ENCODE data around the gene PTPRR. TPM values are rescaled to one million over a fixed set of nuclear protein-coding genes. Genes with fewer than 3 reads are reported as not detected.

The PTPRR gene
- total RNA-seq, 1 donor from 2014 or later: not detected

DNA sequence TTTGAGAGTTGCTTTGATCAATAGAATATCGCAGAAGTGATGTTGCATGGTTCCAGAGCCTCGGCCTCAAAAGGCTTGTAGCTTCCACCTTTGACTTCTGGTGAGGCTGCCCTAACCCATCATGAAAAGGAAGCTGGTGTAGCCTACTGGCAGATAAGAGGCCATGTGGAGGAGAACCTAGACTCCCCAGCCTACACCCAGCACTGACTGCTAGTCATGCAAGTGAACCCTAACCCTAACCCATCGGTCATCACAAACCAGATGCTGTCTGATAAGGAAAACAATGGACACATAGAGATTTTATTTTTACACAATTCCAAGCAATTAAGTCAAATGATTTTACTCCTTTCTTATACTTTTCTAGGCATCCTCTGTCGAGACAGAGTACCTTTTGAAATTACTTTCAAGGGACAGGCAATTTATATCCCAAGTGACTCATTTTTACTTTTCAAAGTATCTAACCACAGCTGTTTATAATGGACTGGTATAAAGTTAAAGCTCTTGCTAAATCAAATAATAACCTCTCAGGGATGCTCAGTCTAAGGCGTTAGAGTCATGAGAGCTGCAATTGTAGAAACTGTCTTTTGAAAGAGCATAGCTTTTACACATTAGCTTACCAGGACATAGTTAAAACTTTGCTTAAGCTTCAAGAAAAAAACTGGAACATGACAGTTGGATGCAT lies 300.9 kb downstream of the PTPRR start:
- H3K9me3 Mint-ChIP-seq: no peaks in the 10 kb centered on the region
- intact Hi-C loops (cut with micrococcal nuclease): no loop called here
- H3K36me3 Mint-ChIP-seq (ENCODE audit: low read depth): no peaks in the 10 kb centered on the region
- no peak overlapping the region for H3K27ac Mint-ChIP-seq
- no peak overlapping the region for H3K4me3 Mint-ChIP-seq
- no peaks in the 10 kb centered on the region for H3K4me1 Mint-ChIP-seq (ENCODE audit: low read depth)
- H3K27me3 Mint-ChIP-seq (ENCODE audit: insufficient read depth): no peaks in the 10 kb centered on the region
- DNase-seq (ENCODE audit: low spot score): no peak

DNA sequence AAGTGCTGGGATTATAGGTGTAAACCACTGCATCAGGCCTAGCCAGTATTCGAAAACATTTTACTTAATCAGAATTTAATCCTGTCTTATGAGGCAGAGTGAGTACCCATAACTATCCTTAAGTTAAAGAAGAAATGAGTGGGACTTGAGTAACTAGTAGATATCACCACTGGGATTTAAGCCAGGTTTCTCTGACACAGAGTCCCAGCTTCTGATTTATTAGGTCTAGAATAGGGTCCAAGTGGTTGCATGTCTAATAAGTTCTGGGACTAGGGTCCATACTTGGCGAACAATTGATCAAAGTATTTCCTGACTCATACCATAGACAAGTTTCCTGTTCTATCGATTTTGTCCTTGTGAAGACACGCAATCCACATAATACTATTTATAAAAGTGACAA lies 302.2 kb downstream of the PTPRR start:
- no peaks in the 10 kb centered on the region for H3K36me3 Mint-ChIP-seq (ENCODE audit: low read depth)
- DNase-seq (ENCODE audit: low spot score): no peak
- no peak overlapping the region for H3K27ac Mint-ChIP-seq
- no peaks in the 10 kb centered on the region for H3K9me3 Mint-ChIP-seq
- H3K27me3 Mint-ChIP-seq (ENCODE audit: insufficient read depth): peaks cover 2% of the 10 kb centered on the region
- intact Hi-C loops (cut with micrococcal nuclease): no loop called here
- H3K4me1 Mint-ChIP-seq (ENCODE audit: low read depth): no peaks in the 10 kb centered on the region
- H3K4me3 Mint-ChIP-seq: no peak overlapping the region

DNA sequence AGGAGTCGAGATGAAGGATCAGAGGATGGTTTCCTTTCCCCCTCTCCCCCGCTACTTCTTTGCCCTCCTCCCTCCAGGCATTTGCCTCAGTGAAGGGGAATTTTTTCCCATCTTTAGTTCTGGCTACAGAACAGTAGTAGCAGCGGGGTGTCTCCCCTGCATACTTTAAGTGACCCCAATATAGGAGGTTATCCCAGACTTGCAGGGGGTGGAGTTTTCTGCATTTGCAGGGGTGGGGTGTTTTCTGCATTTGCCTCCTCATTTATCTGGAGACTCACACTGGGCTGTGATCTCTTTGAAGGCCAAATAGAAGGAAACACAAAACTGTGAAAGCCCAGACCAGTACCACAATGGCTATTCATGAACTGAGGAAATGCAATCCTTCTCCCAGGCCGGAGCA lies 303.1 kb downstream of the PTPRR start:
- Mint-ChIP-seq H3K9me3 (no peaks in the 10 kb centered on the region), H3K36me3 (ENCODE audit: low read depth) (no peaks in the 10 kb centered on the region), H3K4me1 (ENCODE audit: low read depth) (no peaks in the 10 kb centered on the region), H3K4me3 (no peak overlapping the region), H3K27ac (no peak overlapping the region), H3K27me3 (ENCODE audit: insufficient read depth) (peaks cover 5% of the 10 kb centered on the region)
- intact Hi-C loops (cut with micrococcal nuclease): no loop called here
- no peak for DNase-seq (ENCODE audit: low spot score)

DNA sequence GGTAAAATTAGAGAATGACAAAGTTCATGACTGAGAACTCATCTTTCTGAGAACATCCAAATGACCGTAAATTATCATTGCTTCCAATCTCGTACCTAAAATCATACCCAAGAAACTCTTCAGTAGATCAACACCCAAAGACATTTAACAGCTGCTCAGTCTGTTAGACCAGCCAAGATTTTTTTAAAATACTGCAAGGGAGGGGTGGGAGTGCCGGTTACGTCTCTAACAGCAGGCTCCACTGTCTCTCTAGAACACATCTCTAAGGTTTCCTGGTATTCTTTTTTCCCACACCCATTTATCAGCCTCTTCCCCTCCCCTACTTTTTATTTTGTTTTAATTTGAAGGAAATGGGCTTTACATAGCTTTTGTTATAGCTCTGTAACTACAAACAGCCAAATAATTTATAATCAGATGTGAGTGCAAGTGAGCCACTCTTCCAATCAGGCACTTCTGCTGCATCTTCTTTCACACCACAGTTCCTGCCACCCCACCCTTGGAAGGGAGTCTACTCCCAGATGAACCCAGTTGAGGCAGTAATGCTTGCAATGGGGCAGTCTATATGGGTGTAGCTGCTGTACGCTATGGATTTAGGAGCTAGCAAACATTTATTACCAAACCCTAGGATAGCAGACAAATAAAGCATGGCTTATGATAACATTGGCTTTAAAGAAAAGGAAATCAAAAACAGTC lies 305.2 kb downstream of the PTPRR start:
- H3K27me3 Mint-ChIP-seq (ENCODE audit: insufficient read depth): peaks cover 18% of the 10 kb centered on the region
- H3K4me1 Mint-ChIP-seq (ENCODE audit: low read depth): no peaks in the 10 kb centered on the region
- no peak overlapping the region for H3K4me3 Mint-ChIP-seq
- intact Hi-C loops (cut with micrococcal nuclease): no loop called here
- no peaks in the 10 kb centered on the region for H3K36me3 Mint-ChIP-seq (ENCODE audit: low read depth)
- H3K9me3 Mint-ChIP-seq: no peaks in the 10 kb centered on the region
- H3K27ac Mint-ChIP-seq: no peak overlapping the region
- DNase-seq (ENCODE audit: low spot score): no peak

DNA sequence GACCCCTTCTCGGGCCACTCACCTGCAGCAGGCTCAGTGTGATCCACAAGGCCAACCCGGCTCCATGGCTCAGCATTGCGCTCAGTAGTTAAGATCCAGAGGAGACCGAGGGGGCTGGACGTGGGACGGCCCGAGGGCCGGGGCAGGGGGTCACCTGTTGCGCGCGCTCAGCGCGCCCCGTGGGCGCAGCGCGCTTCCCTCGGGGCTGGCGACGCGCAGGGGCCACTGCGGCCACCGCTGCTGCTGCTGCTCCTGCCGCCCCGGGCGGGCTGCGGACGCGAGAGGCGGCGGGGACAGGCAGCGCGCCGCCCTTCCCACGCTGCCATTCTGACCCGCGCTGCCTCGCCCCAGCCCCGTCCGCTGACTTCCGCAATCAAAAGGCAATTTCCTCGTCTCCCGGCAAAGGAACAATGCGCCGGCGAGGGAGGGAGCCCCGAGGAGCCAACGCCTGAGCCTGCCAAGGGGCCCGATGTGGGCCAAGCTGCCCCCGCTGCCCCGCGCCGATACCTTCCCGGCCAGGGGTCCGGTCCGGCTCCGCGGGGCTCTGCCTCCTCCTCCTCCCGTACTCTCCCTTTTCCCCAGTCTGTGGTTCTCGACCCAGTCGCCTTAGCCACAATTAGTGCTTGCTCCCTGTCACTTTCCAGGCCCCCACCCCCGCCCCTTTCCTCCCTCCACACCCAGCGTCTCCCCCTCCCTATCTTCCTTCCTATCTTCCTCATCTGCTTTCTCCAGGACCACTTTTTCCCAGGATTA lies 310.6 kb downstream of the PTPRR start:
- intact Hi-C loops (cut with micrococcal nuclease): no loop called here
- Mint-ChIP-seq H3K9me3 (no peaks in the 10 kb centered on the region), H3K4me3 (no peak overlapping the region), H3K4me1 (ENCODE audit: low read depth) (no peaks in the 10 kb centered on the region), H3K27ac (no peak overlapping the region), H3K27me3 (ENCODE audit: insufficient read depth) (peaks cover 41% of the 10 kb centered on the region), H3K36me3 (ENCODE audit: low read depth) (no peaks in the 10 kb centered on the region)
- DNase-seq (ENCODE audit: low spot score): no peak

- Mint-ChIP-seq H3K9me3 (no peaks in the 10 kb centered on the region), H3K36me3 (ENCODE audit: low read depth) (no peaks in the 10 kb centered on the region), H3K27me3 (ENCODE audit: insufficient read depth) (peaks cover 41% of the 10 kb centered on the region), H3K27ac (no peak overlapping the region), H3K4me3 (peak overlapping the region; percentile 56), H3K4me1 (ENCODE audit: low read depth) (no peaks in the 10 kb centered on the region)
- DNase-seq (ENCODE audit: low spot score): no peak
- intact Hi-C loops (cut with micrococcal nuclease): no loop called here
Observed at GRCh38 chr12:70609203-70609602, 311.3 kb downstream of the PTPRR start.

DNA sequence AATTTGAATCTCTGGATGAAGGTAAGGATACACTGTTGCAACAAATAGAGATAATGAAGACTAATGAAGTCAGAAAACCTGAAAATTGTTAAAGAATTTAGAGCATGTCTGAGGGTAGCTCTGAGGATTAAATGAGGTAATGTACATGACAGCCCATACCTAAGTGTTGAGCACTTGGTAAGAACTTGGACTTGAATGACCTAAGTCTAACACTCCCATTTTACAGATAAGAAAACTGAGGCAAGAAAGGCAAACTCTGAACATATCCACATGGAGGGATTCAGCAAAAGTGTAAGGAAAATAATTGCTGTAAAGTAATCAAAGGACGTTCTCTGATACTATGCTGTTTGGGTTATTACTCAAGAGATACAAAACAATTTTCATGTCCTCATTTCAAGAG lies 312.4 kb downstream of the PTPRR start:
- intact Hi-C loops (cut with micrococcal nuclease): no loop called here
- Mint-ChIP-seq H3K9me3 (no peaks in the 10 kb centered on the region), H3K27ac (no peak overlapping the region), H3K4me3 (no peak overlapping the region), H3K4me1 (ENCODE audit: low read depth) (no peaks in the 10 kb centered on the region), H3K27me3 (ENCODE audit: insufficient read depth) (peaks cover 38% of the 10 kb centered on the region), H3K36me3 (ENCODE audit: low read depth) (no peaks in the 10 kb centered on the region)
- no peak for DNase-seq (ENCODE audit: low spot score)

DNA sequence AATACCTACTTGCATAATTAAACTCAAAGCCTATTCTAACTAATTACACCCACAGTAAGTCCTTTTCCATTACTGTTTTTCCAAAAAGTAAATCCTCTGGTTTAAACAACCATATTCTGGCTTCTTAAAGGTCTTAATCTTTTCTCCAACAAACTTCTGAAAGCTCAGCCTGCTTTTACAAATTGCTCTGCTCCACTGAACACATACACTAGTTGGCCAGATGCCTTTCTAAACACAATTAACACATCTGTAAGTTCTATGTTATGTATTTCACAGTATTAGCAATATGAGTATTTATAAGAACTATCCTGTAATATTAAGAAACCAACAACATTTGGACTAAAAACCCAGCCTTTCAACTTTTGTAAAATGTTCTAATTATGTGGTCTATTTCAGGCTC lies 313.4 kb downstream of the PTPRR start:
- intact Hi-C loops (cut with micrococcal nuclease): no loop called here
- Mint-ChIP-seq H3K27ac (no peak overlapping the region), H3K9me3 (no peaks in the 10 kb centered on the region), H3K4me3 (no peak overlapping the region), H3K27me3 (ENCODE audit: insufficient read depth) (peaks cover 36% of the 10 kb centered on the region), H3K36me3 (ENCODE audit: low read depth) (no peaks in the 10 kb centered on the region), H3K4me1 (ENCODE audit: low read depth) (no peaks in the 10 kb centered on the region)
- no peak for DNase-seq (ENCODE audit: low spot score)

DNA sequence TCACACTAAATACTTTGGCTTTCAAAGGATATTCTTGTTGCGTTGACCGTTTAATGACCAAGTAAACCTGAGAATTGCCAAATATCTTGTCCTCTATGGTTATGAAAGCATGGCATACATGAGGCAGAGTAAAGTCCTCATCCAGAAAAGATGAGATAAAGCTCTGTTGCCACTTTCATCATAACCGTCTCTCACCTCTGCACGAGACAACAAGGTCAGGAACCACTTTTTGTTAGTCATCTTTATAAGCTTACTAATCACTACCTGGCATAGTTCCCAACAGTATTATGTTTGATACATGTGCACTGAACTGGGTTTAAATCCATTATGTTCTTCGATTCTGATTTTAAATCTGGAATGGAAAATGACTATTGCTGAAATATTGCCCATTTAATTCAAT lies 314.6 kb downstream of the PTPRR start:
- H3K27ac Mint-ChIP-seq: no peak overlapping the region
- H3K4me1 Mint-ChIP-seq (ENCODE audit: low read depth): no peaks in the 10 kb centered on the region
- no peak overlapping the region for H3K4me3 Mint-ChIP-seq
- no peaks in the 10 kb centered on the region for H3K9me3 Mint-ChIP-seq
- H3K27me3 Mint-ChIP-seq (ENCODE audit: insufficient read depth): peaks cover 29% of the 10 kb centered on the region
- no peaks in the 10 kb centered on the region for H3K36me3 Mint-ChIP-seq (ENCODE audit: low read depth)
- intact Hi-C loops (cut with micrococcal nuclease): no loop called here
- no peak for DNase-seq (ENCODE audit: low spot score)

- intact Hi-C loops (cut with micrococcal nuclease): no loop called here
- H3K36me3 Mint-ChIP-seq (ENCODE audit: low read depth): no peaks in the 10 kb centered on the region
- no peak overlapping the region for H3K4me3 Mint-ChIP-seq
- peaks cover 20% of the 10 kb centered on the region for H3K27me3 Mint-ChIP-seq (ENCODE audit: insufficient read depth)
- H3K4me1 Mint-ChIP-seq (ENCODE audit: low read depth): no peaks in the 10 kb centered on the region
- H3K27ac Mint-ChIP-seq: no peak overlapping the region
- H3K9me3 Mint-ChIP-seq: no peaks in the 10 kb centered on the region
- no peak for DNase-seq (ENCODE audit: low spot score)
Observed at GRCh38 chr12:70604662-70605061, 315.9 kb downstream of the PTPRR start.

DNA sequence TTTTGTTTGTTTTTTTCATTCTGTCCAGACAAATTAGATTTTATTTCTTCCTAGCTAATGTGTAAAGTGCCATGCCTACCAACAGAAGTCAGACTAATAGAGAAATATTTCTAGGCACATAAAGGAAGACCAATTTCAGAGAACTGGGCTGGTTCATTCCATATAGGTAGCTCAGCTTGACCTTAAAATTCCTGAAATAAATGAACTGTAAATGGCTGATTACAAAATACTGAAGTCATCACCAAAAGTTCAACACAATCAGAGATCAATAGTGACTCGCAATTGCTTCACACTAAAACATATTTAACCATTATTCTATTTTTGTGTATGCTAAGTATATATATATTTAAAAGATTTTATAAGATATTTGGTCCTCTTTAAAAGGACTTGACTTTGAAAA lies 317.5 kb downstream of the PTPRR start:
- H3K9me3 Mint-ChIP-seq: no peaks in the 10 kb centered on the region
- H3K27me3 Mint-ChIP-seq (ENCODE audit: insufficient read depth): peaks cover 8% of the 10 kb centered on the region
- H3K4me3 Mint-ChIP-seq: no peak overlapping the region
- no peaks in the 10 kb centered on the region for H3K4me1 Mint-ChIP-seq (ENCODE audit: low read depth)
- intact Hi-C loops (cut with micrococcal nuclease): no loop called here
- DNase-seq (ENCODE audit: low spot score): no peak
- no peaks in the 10 kb centered on the region for H3K36me3 Mint-ChIP-seq (ENCODE audit: low read depth)
- no peak overlapping the region for H3K27ac Mint-ChIP-seq

DNA sequence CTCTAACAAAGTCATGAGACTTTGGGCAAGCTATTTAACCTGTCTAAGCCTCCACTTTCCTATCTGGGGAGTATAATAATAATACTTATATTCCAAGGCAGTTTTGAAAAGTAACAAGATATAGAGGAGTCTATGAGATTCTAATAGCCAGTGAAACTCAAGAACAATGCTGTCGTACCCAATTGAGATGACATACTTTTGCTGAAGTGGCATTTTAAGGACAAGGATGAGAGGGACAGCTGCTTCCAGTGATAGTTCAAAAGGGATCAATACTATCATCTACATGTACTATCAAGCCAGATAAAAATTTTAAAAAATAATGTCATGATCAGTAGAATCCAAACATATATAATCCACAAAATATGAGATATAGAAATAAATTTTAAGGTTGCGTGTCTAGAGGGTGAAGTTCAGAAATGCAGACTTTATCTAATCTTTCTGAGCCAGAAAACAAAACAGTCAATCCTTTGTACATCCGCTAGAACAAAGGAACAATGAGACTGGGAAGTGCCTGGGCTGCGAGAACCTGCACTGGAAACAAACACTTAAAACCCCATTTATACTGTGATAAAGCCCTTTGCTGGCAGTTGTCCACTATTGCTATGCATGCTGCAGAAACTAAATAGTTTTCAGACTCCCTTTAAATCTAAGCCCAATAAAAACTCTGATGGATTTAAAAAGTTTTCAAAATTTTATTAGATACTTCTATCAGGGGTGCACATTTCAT lies 321.9 kb downstream of the PTPRR start:
- Mint-ChIP-seq H3K36me3 (ENCODE audit: low read depth) (no peaks in the 10 kb centered on the region), H3K4me3 (no peak overlapping the region), H3K27me3 (ENCODE audit: insufficient read depth) (no peaks in the 10 kb centered on the region), H3K4me1 (ENCODE audit: low read depth) (no peaks in the 10 kb centered on the region), H3K9me3 (no peaks in the 10 kb centered on the region), H3K27ac (no peak overlapping the region)
- DNase-seq (ENCODE audit: low spot score): no peak
- intact Hi-C loops (cut with micrococcal nuclease): no loop called here

DNA sequence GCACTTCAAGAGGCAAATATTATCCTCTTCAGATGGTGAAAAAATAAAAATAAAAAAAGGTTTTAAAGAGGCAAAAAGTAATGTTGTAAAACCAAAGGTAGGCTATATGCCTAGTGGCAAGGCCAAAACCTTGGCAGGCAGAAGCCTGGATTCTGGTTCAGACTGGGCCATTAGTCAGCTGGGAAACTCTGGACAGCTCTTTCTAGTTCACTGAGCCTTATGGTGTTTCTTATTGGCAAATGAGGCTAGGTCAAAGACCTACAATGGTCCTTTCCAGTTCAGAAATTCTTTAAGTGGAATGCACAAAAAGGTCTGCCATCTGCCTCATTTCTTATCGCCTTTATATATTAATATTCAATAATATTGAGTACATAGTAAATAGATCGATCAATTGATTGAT lies 327.9 kb downstream of the PTPRR start:
- Mint-ChIP-seq H3K4me1 (ENCODE audit: low read depth) (no peaks in the 10 kb centered on the region), H3K9me3 (no peaks in the 10 kb centered on the region), H3K27me3 (ENCODE audit: insufficient read depth) (no peaks in the 10 kb centered on the region), H3K36me3 (ENCODE audit: low read depth) (no peaks in the 10 kb centered on the region), H3K4me3 (no peak overlapping the region), H3K27ac (no peak overlapping the region)
- intact Hi-C loops (cut with micrococcal nuclease): no loop called here
- DNase-seq (ENCODE audit: low spot score): no peak
